Panc1 (cell line): ENCODE measurements around the gene ADAM10.

ENCODE experiments used
- CTCF ChIP-seq: fragments of 450-650 bp; IDR thresholded peaks from 2 replicates; pipeline ENCODE4 v1.5.1; 2017; ENCODE audit warnings: mild to moderate bottlenecking
- POLR2AphosphoS5 ChIP-seq: IDR thresholded peaks from 2 replicates; pipeline ENCODE4 v1.6.1; 2012; ENCODE audit warnings: mild to moderate bottlenecking, low read depth, low read length, moderate library complexity
- SIN3A ChIP-seq: IDR thresholded peaks from 2 replicates; pipeline ENCODE4 v1.6.1; 2012; ENCODE audit warnings: low read depth, mild to moderate bottlenecking, low read length, moderate library complexity, borderline replicate concordance; ENCODE audit not compliant: insufficient read depth

GRCh38 chr15:58686286-58686685, 63.2 kb downstream of the ADAM10 start:
- no peak for TF ChIP-seq CTCF
- TF ChIP-seq SIN3A, result no peak
- no peak for TF ChIP-seq POLR2AphosphoS5
